Measurements from ENCODE around the gene STPG3.
"Not testable (repeated sequence)": the region's sequence is repeated elsewhere in the genome, so short reads cannot be mapped to it uniquely, and the experiment has no call there.

Gene STPG3

GRCh38 chr9:137240841-137241489 lies 10.1 kb upstream of the STPG3 start, which contains the start of gene TUBB4B:
Gene TUBB4B, plus strand, starts transcription at chr9:137241287. Its CDS starts 74 bp downstream, at chr9:137241361.
- TF ChIP-seq POLR2A (IDR thresholded peaks at IDR 0.05; ENCODE audit: extremely low read depth, insufficient read length), result peak; percentile 99
- peak; percentile 65 for TF ChIP-seq MYC (IDR thresholded peaks at IDR 0.05; ENCODE audit: low read depth, low read length)
- TF ChIP-seq CTCF (IDR thresholded peaks at IDR 0.05; ENCODE audit: low read depth, low read length), result no peak
- TF ChIP-seq MAX (IDR thresholded peaks at IDR 0.05; ENCODE audit: low read depth, low read length), result peak; percentile 39; the same call in 1 of the 2 replicates
- peak within 1 kb of the TSS; percentile 83 for H3K4me3 ChIP-seq (ENCODE audit: low read depth, low read length)
- DNase-seq (ENCODE audit: low read depth), result peak; percentile 100

GRCh38 chr9:137241490-137242268 lies 9.4 kb upstream of the STPG3 start:
- no peak for TF ChIP-seq POLR2A (IDR thresholded peaks at IDR 0.05; ENCODE audit: extremely low read depth, insufficient read length)
- no peak for TF ChIP-seq MYC (IDR thresholded peaks at IDR 0.05; ENCODE audit: low read depth, low read length)
- no peak for TF ChIP-seq CTCF (IDR thresholded peaks at IDR 0.05; ENCODE audit: low read depth, low read length)
- TF ChIP-seq MAX (IDR thresholded peaks at IDR 0.05; ENCODE audit: low read depth, low read length), result no peak
- DNase-seq (ENCODE audit: low read depth), result peak; percentile 63

GRCh38 chr9:137242269-137243203 lies 8.6 kb upstream of the STPG3 start:
- no peak for TF ChIP-seq MAX (IDR thresholded peaks at IDR 0.05; ENCODE audit: low read depth, low read length)
- TF ChIP-seq POLR2A (IDR thresholded peaks at IDR 0.05; ENCODE audit: extremely low read depth, insufficient read length), result no peak
- no peak for TF ChIP-seq MYC (IDR thresholded peaks at IDR 0.05; ENCODE audit: low read depth, low read length)
- no peak for TF ChIP-seq CTCF (IDR thresholded peaks at IDR 0.05; ENCODE audit: low read depth, low read length)
- peak overlapping the region; percentile 83 for H3K4me3 ChIP-seq (ENCODE audit: low read depth, low read length)
- no peak for DNase-seq (ENCODE audit: low read depth)

More at GRCh38 chr9:137241490-137242268, 9.4 kb upstream of the STPG3 start:
- H3K4me3 ChIP-seq (ENCODE audit: low read depth, low read length), result peak overlapping the region; percentile 83

- H3K4me3 ChIP-seq (ENCODE audit: low read depth, low read length), result peak overlapping the region; percentile 83
- DNase-seq (ENCODE audit: low read depth), result not testable (repeated sequence)
Measured at GRCh38 chr9:137243266-137243625, 7.8 kb upstream of the STPG3 start.

- DNase-seq (ENCODE audit: low read depth), result peak; percentile 70
- TF ChIP-seq CTCF (IDR thresholded peaks at IDR 0.05; ENCODE audit: low read depth, low read length) (no peak), POLR2A (IDR thresholded peaks at IDR 0.05; ENCODE audit: extremely low read depth, insufficient read length) (no peak), MYC (IDR thresholded peaks at IDR 0.05; ENCODE audit: low read depth, low read length) (no peak), MAX (IDR thresholded peaks at IDR 0.05; ENCODE audit: low read depth, low read length) (no peak)
- H3K4me3 ChIP-seq (ENCODE audit: low read depth, low read length), result peak overlapping the region; percentile 23
Measured at GRCh38 chr9:137243626-137244485, 7.2 kb upstream of the STPG3 start.

All from NB4 (cell line).